Neural progenitor cell (in vitro differentiated cells): ENCODE data around the gene TANC1.

Experiments
- EZH2 ChIP-seq: fragments of 200-600 bp; sonication (generic); IDR thresholded peaks from 2 replicates; pipeline ENCODE4 v1.6.1; 2017; ENCODE audit warnings: antibody characterized with exemption, mild to moderate bottlenecking, moderate library complexity
- EZH2phosphoT487 ChIP-seq: fragments of 200-600 bp; sonication (generic); IDR thresholded peaks from 2 replicates; pipeline ENCODE4 v1.6.1; 2017; ENCODE audit warnings: antibody characterized with exemption
- TF ChIP-seq, protein P1 (sequence below): fragments of 200-600 bp; sonication (generic); IDR thresholded peaks from 2 replicates; pipeline ENCODE4 v1.5.1; 2017; ENCODE audit warnings: antibody characterized with exemption, mild to moderate bottlenecking

DNA sequence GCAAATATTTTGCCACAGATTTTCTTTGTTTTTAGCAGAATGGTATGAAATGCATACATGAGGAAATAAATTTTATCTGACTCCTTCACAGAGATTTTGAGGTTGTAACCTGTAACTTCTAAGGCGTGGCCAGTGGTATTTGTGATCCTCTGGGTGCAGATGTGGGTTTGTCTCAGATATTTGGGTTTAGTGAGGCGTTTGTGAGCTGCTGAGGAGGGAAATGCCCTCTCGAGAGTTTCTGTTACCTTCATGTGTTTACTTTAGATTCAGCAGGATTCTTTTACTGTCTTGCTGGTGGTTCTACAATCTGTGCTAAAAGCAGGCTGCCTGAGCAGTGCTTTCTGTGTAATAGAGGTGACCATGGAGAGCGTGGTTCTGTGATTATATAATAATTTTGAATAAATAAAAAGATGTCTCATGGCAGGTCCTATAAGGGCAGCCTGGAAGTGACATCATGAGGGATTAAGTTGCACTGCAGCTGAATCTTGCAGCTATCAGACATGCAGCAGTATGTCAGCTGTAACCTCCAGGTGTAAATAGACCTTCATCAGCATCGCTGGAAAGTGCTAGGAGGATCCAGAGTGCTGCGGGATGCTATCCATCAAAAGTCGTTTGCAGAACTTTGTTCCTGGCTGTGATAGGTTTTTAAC, 34.1 kb downstream of the TANC1 start:
- TF ChIP-seq, protein P1, sequence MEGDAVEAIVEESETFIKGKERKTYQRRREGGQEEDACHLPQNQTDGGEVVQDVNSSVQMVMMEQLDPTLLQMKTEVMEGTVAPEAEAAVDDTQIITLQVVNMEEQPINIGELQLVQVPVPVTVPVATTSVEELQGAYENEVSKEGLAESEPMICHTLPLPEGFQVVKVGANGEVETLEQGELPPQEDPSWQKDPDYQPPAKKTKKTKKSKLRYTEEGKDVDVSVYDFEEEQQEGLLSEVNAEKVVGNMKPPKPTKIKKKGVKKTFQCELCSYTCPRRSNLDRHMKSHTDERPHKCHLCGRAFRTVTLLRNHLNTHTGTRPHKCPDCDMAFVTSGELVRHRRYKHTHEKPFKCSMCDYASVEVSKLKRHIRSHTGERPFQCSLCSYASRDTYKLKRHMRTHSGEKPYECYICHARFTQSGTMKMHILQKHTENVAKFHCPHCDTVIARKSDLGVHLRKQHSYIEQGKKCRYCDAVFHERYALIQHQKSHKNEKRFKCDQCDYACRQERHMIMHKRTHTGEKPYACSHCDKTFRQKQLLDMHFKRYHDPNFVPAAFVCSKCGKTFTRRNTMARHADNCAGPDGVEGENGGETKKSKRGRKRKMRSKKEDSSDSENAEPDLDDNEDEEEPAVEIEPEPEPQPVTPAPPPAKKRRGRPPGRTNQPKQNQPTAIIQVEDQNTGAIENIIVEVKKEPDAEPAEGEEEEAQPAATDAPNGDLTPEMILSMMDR, result no peak
- no peak for TF ChIP-seq EZH2
- TF ChIP-seq EZH2phosphoT487, result no peak
